GM12864 (cell line): ENCODE data around the gene FYCO1.
"Not testable (repeated sequence)": the region's sequence is repeated elsewhere in the genome, so short reads cannot be mapped to it uniquely, and the experiment has no call there.

Source experiments
- DNase-seq: peaks from one replicate; pipeline ENCODE4 v3.0.0-alpha.2; 2011; ENCODE audit warnings: low read depth
- H3K4me3 ChIP-seq: 2 replicates; pipeline ENCODE4 v1.5.1; 2011; ENCODE audit warnings: mild to moderate bottlenecking, low read depth, low read length, control low read depth
- TF ChIP-seq, protein P1 (sequence below): IDR thresholded peaks from 2 replicates; pipeline ENCODE4 v1.5.1; 2011; ENCODE audit warnings: low read depth, mild to moderate bottlenecking, moderate library complexity, low read length, control low read depth, inconsistent platforms; ENCODE audit errors: missing control alignments

FYCO1 gene

GRCh38 chr3:46008058-46008457 is 12.4 kb upstream of the FYCO1 start:
- TF ChIP-seq, protein P1, sequence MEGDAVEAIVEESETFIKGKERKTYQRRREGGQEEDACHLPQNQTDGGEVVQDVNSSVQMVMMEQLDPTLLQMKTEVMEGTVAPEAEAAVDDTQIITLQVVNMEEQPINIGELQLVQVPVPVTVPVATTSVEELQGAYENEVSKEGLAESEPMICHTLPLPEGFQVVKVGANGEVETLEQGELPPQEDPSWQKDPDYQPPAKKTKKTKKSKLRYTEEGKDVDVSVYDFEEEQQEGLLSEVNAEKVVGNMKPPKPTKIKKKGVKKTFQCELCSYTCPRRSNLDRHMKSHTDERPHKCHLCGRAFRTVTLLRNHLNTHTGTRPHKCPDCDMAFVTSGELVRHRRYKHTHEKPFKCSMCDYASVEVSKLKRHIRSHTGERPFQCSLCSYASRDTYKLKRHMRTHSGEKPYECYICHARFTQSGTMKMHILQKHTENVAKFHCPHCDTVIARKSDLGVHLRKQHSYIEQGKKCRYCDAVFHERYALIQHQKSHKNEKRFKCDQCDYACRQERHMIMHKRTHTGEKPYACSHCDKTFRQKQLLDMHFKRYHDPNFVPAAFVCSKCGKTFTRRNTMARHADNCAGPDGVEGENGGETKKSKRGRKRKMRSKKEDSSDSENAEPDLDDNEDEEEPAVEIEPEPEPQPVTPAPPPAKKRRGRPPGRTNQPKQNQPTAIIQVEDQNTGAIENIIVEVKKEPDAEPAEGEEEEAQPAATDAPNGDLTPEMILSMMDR = no peak
- no peak for DNase-seq
- H3K4me3 ChIP-seq = no peak overlapping the region

DNA sequence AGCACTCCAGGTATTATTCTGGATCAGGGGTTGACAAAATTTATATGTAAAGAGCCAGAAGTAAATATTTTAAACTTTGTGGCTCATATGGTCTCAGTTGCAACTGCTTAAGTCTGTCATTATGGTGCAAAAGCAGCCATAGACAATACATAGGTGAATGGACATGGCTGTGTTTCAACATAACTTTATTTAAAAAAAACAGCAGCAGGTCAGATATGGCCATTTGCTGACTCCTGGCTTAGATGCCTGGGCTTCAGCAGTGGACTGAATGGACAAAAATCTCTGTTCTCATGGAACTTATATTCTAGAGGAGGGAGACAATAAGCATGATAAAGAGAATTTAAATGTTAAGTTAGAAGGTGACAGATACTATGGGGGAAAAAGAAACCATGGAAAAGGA is 11.7 kb upstream of the FYCO1 start:
- TF ChIP-seq, protein P1 = no peak
- no peak for DNase-seq
- no peak overlapping the region for H3K4me3 ChIP-seq

- no peak overlapping the region for H3K4me3 ChIP-seq
- TF ChIP-seq, protein P1 = no peak
- DNase-seq = no peak
Measured at GRCh38 chr3:46006238-46007032, 10.8 kb upstream of the FYCO1 start.

DNA sequence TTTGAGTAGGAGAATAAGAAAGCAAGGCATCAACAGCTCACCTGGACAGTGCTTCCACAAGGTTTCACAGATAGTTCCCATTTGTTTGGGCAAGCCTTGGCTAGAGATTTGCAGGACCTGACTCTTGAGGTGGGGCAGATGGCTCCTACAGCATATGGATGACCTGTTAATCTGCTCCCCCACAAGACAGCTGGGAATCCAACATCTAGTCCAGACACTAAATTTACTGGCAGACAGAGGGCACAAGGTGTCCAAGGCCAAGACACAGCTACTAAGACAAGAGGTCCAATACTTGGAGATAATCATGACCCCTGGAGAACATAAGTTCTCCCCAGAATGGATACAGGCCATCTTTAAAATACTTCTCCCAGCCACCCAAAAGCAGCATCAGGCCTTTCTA is 8.1 kb upstream of the FYCO1 start:
- not testable (repeated sequence) for H3K4me3 ChIP-seq, DNase-seq

- no peak overlapping the region for H3K4me3 ChIP-seq
- DNase-seq = no peak
- TF ChIP-seq, protein P1 = no peak
Measured at GRCh38 chr3:46001178-46001577, 5.6 kb upstream of the FYCO1 start.

GRCh38 chr3:45997942-45998341 is 2.3 kb upstream of the FYCO1 start:
- DNase-seq = no peak
- no peak overlapping the region for H3K4me3 ChIP-seq
- TF ChIP-seq, protein P1 = no peak

- DNase-seq, H3K4me3 ChIP-seq: not testable (repeated sequence)
Measured at GRCh38 chr3:45997499-45997898, 1.9 kb upstream of the FYCO1 start.
